Measurements from ENCODE around the gene NPHP4. TPM values are rescaled to one million over a fixed set of nuclear protein-coding genes. Genes with fewer than 3 reads are reported as not detected.

Gene NPHP4
- total RNA-seq, 2 donors from 2014 or later: 6.2 to 15.9 TPM

GRCh38 chr1:5967351-5968160 is 24.7 kb downstream of the NPHP4 start:
- intact Hi-C loops (cut with DNase I): no loop called here
- no peak overlapping the region for H3K27ac ChIP-seq
- no peaks in the 10 kb centered on the region for H3K36me3 ChIP-seq
- no peaks in the 10 kb centered on the region for H3K9me3 ChIP-seq
- H3K9ac ChIP-seq (ENCODE audit: low read depth in 2 of 2, low read length in 2 of 2): no peak overlapping the region
- H3K27me3 ChIP-seq: no peaks in the 10 kb centered on the region
- TF ChIP-seq CTCF (IDR thresholded peaks at IDR 0.05): no peak
- DNase-seq: no peak
- no peaks in the 10 kb centered on the region for H3K4me1 ChIP-seq
- H3K4me3 ChIP-seq: no peak overlapping the region

GRCh38 chr1:5966543-5967205 is 25.6 kb downstream of the NPHP4 start:
- no peak overlapping the region for H3K9ac ChIP-seq (ENCODE audit: low read depth in 2 of 2, low read length in 2 of 2)
- no peak overlapping the region for H3K4me3 ChIP-seq
- H3K36me3 ChIP-seq: no peaks in the 10 kb centered on the region
- no peaks in the 10 kb centered on the region for H3K27me3 ChIP-seq
- no peak for DNase-seq
- no peaks in the 10 kb centered on the region for H3K4me1 ChIP-seq
- H3K27ac ChIP-seq: no peak overlapping the region
- intact Hi-C loops (cut with DNase I): no loop called here
- H3K9me3 ChIP-seq: no peaks in the 10 kb centered on the region
- TF ChIP-seq CTCF (IDR thresholded peaks at IDR 0.05): no peak

- H3K9ac ChIP-seq (ENCODE audit: low read depth in 2 of 2, low read length in 2 of 2): no peak overlapping the region
- H3K27me3 ChIP-seq: no peaks in the 10 kb centered on the region
- H3K9me3 ChIP-seq: no peaks in the 10 kb centered on the region
- no peaks in the 10 kb centered on the region for H3K4me1 ChIP-seq
- DNase-seq: no peak
- H3K4me3 ChIP-seq: no peak overlapping the region
- no peaks in the 10 kb centered on the region for H3K36me3 ChIP-seq
- no peak for TF ChIP-seq CTCF (IDR thresholded peaks at IDR 0.05)
- no peak overlapping the region for H3K27ac ChIP-seq
- intact Hi-C loops (cut with DNase I): no loop called here
Observed at GRCh38 chr1:5965586-5966131, 26.6 kb downstream of the NPHP4 start.

DNA sequence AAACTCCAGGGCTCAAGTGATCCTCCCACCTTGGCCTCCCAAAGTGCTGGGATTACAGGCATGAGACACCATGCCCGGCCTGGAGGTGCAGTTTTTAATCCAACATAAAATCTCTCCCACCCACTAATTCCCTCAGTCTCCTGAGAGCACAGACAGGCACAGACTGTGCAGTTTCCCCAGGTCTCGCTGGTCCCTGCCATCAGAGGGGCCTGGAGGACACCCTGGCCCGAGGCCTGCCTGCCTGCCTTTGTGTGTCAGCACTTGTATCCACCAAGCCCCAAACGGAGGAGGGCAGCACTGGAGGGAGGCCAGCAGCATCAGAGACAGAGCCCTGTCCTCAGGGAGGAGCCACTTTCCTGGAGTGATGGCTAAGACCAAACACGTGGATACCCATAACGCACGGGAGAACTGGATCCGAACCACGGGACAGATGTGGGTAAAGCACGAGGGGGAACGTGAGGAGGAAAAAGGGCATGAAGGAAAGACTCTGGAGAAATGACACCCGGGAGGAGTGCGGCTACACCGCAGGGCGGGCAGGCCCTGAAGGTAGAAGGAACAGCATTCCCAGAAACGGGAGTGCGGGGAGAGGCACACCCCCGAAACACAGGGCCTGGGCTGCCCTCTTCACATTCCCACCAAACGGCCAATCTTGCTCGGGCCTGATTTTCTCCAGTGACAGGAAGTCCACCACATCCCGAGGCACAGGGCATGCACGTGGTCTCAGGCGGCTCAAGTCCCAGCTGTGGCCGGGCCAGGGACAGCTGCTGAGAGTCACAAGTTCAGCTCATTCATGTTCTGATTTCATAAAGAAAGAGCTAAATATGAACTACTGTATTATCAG is 29.7 kb downstream of the NPHP4 start:
- Histone ChIP-seq H3K9me3 (no peaks in the 10 kb centered on the region), H3K27me3 (no peaks in the 10 kb centered on the region), H3K27ac (no peak overlapping the region), H3K4me1 (no peaks in the 10 kb centered on the region), H3K9ac (ENCODE audit: low read depth in 2 of 2, low read length in 2 of 2) (no peak overlapping the region), H3K36me3 (no peaks in the 10 kb centered on the region), H3K4me3 (no peak overlapping the region)
- no peak for DNase-seq
- intact Hi-C loops (cut with DNase I): no loop called here
- TF ChIP-seq CTCF (IDR thresholded peaks at IDR 0.05): no peak

- TF ChIP-seq CTCF (IDR thresholded peaks at IDR 0.05): no peak
- intact Hi-C loops (cut with DNase I): no loop called here
- H3K27ac ChIP-seq: no peak overlapping the region
- H3K9me3 ChIP-seq: no peaks in the 10 kb centered on the region
- DNase-seq: no peak
- H3K27me3 ChIP-seq: no peaks in the 10 kb centered on the region
- no peaks in the 10 kb centered on the region for H3K36me3 ChIP-seq
- no peaks in the 10 kb centered on the region for H3K4me1 ChIP-seq
- no peak overlapping the region for H3K9ac ChIP-seq (ENCODE audit: low read depth in 2 of 2, low read length in 2 of 2)
- H3K4me3 ChIP-seq: no peak overlapping the region
Observed at GRCh38 chr1:5961601-5962000, 30.6 kb downstream of the NPHP4 start.
